Calu3 (cell line): ENCODE measurements around the gene PHC2. TPM values are rescaled to one million over a fixed set of nuclear protein-coding genes. Genes with fewer than 3 reads are reported as not detected.

Source experiments
- BruUV-seq: library from RNA; stranded (reverse); fragments of 400-500 nt; replicated peaks from 2 replicates; lab custom pipeline; 2021; lab: Mats Ljungman, UMichigan
- CTCF ChIA-PET: fragments of 300-600 bp; sonication (Branson Sonifier 250); formaldehyde crosslinking; loops from one replicate; lab custom pipeline; 2022; ENCODE audit warnings: antibody characterized with exemption; lab: Charles Lee
- DNase-seq: peaks from one replicate; pipeline ENCODE4 v3.0.0; 2022
- H3K27ac Mint-ChIP-seq: one replicate; pipeline ENCODE4 v1.8.0; 2022; ENCODE audit warnings: mixed read lengths; ENCODE audit not compliant: unreplicated experiment
- H3K27me3 Mint-ChIP-seq: one replicate; pipeline ENCODE4 v1.8.0; 2022; ENCODE audit warnings: mixed read lengths; ENCODE audit not compliant: unreplicated experiment
- H3K36me3 Mint-ChIP-seq: one replicate; pipeline ENCODE4 v1.8.0; 2022; ENCODE audit warnings: mild to moderate bottlenecking, moderate library complexity, mixed read lengths; ENCODE audit not compliant: insufficient read depth, unreplicated experiment
- H3K4me1 Mint-ChIP-seq: one replicate; pipeline ENCODE4 v1.8.0; 2022; ENCODE audit warnings: mild to moderate bottlenecking, low read depth, mixed read lengths; ENCODE audit not compliant: unreplicated experiment
- H3K4me3 Mint-ChIP-seq: one replicate; pipeline ENCODE4 v1.8.0; 2022; ENCODE audit warnings: mild to moderate bottlenecking, low read depth, moderate library complexity, mixed read lengths; ENCODE audit not compliant: unreplicated experiment
- H3K9me3 Mint-ChIP-seq: one replicate; pipeline ENCODE4 v1.8.0; 2022; ENCODE audit warnings: low read depth, mixed read lengths; ENCODE audit not compliant: unreplicated experiment
- intact Hi-C: fragments of 100-400 bp; cut with micrococcal nuclease; formaldehyde crosslinking; loops from one replicate; pipeline ENCODE4 v1.10.0; 2022; ENCODE audit not compliant: unreplicated experiment
- total RNA-seq: library from RNA; stranded (reverse); gene quantifications from 2 replicates; pipeline ENCODE4 v1.2.3, GENCODE V29; 2022
- TF ChIP-seq, protein P1 (sequence below): fragments of 200-600 bp; IDR thresholded peaks from one replicate; pipeline ENCODE4 v1.8.0; 2022; ENCODE audit warnings: antibody characterized with exemption; ENCODE audit not compliant: unreplicated experiment

The PHC2 gene
- total RNA-seq, 1 experiment from 2014 or later, result 59.5 TPM

DNA sequence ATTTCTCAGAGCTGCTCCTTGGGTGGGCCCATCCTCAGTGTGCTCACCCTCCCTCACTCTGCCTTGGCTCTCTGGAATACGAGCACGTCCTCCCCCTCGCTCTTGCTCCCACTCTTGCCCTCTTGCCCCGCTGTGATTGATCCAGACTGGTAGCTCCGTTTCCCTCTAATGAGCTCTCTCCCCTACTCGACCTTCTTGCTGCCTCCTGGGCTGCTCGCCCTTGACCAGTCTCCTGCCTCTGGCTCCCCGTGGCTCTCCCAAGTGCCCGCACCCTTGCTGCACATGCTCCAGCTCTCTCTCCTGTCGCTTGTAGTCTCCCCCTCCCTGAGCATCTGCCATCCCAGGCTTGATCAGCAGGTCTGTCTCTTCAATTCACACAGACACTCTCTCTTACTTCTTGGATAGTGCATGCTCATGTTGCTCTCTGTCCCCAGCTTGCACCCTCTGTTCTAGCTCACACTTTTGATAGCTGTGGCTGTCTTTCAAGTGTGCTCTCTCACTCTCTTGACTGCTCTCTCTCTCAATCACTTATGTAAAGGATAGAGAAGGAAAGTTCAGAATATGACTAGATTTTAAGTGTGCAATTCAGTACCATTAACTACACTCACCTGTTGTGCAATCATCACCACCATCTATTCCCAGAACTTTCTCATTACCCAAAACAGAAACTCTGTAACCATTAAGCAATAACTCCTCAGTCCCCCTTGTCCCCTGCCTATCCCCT, 51.1 kb downstream of the PHC2 start:
- H3K27me3 Mint-ChIP-seq, result peaks cover 40% of the 10 kb centered on the region
- DNase-seq, result no peak
- peaks cover 18% of the 10 kb centered on the region for H3K4me1 Mint-ChIP-seq
- H3K4me3 Mint-ChIP-seq, result no peak overlapping the region
- no peaks in the 10 kb centered on the region for H3K36me3 Mint-ChIP-seq
- CTCF ChIA-PET, result no interaction called here
- no TSS peak for BruUV-seq
- no peak overlapping the region for H3K27ac Mint-ChIP-seq
- H3K9me3 Mint-ChIP-seq, result no peaks in the 10 kb centered on the region
- intact Hi-C loops, result no loop called here
- TF ChIP-seq, protein P1, sequence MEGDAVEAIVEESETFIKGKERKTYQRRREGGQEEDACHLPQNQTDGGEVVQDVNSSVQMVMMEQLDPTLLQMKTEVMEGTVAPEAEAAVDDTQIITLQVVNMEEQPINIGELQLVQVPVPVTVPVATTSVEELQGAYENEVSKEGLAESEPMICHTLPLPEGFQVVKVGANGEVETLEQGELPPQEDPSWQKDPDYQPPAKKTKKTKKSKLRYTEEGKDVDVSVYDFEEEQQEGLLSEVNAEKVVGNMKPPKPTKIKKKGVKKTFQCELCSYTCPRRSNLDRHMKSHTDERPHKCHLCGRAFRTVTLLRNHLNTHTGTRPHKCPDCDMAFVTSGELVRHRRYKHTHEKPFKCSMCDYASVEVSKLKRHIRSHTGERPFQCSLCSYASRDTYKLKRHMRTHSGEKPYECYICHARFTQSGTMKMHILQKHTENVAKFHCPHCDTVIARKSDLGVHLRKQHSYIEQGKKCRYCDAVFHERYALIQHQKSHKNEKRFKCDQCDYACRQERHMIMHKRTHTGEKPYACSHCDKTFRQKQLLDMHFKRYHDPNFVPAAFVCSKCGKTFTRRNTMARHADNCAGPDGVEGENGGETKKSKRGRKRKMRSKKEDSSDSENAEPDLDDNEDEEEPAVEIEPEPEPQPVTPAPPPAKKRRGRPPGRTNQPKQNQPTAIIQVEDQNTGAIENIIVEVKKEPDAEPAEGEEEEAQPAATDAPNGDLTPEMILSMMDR, result no peak

GRCh38 chr1:33378976-33379375, 51.9 kb downstream of the PHC2 start:
- TF ChIP-seq, protein P1, result no peak
- BruUV-seq, result no TSS peak
- H3K36me3 Mint-ChIP-seq, result no peaks in the 10 kb centered on the region
- H3K4me3 Mint-ChIP-seq, result no peak overlapping the region
- H3K9me3 Mint-ChIP-seq, result no peaks in the 10 kb centered on the region
- intact Hi-C loops, result no loop called here
- H3K27ac Mint-ChIP-seq, result no peak overlapping the region
- no peak for DNase-seq
- CTCF ChIA-PET, result no interaction called here
- peaks cover 10% of the 10 kb centered on the region for H3K4me1 Mint-ChIP-seq
- H3K27me3 Mint-ChIP-seq, result peaks cover 40% of the 10 kb centered on the region

DNA sequence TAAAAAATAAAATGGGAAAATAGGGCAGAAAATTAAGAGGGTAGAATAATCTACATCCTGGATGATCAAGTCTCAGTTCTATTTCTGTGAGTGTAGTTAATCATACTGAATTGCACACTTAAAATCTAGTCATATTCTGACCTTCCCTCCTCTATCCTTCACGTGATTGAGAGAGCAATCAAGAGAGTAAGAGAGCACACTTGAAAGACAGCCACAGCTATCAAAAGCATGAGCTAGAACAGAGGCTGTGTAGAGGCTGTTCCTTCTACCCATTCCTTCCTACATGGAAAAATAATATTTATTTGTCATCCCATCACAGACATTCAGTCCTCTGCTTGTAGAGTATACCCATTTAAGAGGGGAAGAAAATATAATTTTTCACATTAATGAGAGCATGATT, 52.4 kb downstream of the PHC2 start:
- DNase-seq, result no peak
- CTCF ChIA-PET, result no interaction called here
- H3K36me3 Mint-ChIP-seq, result no peaks in the 10 kb centered on the region
- H3K9me3 Mint-ChIP-seq, result no peaks in the 10 kb centered on the region
- peaks cover 10% of the 10 kb centered on the region for H3K4me1 Mint-ChIP-seq
- H3K4me3 Mint-ChIP-seq, result no peak overlapping the region
- H3K27me3 Mint-ChIP-seq, result peaks cover 40% of the 10 kb centered on the region
- no TSS peak for BruUV-seq
- TF ChIP-seq, protein P1, result no peak
- intact Hi-C loops, result no loop called here
- no peak overlapping the region for H3K27ac Mint-ChIP-seq

- Mint-ChIP-seq H3K27ac (no peak overlapping the region), H3K4me1 (peaks cover 10% of the 10 kb centered on the region)
- intact Hi-C loops, result no loop called here
Observed at GRCh38 chr1:33377756-33378155, 53.1 kb downstream of the PHC2 start.

More at GRCh38 chr1:33377756-33378155, 53.1 kb downstream of the PHC2 start:
- Mint-ChIP-seq H3K36me3 (no peaks in the 10 kb centered on the region), H3K27me3 (peaks cover 39% of the 10 kb centered on the region), H3K9me3 (no peaks in the 10 kb centered on the region), H3K4me3 (no peak overlapping the region)
- TF ChIP-seq, protein P1, result no peak
- CTCF ChIA-PET, result interaction anchor here (0.6 kb wide), 1 partner anchor 95 kb away, joined by 9 read pairs; the partner anchor contains the start of gene ZSCAN20
- BruUV-seq, result no TSS peak
- no peak for DNase-seq
